Testis (tissue), 2 donors: ENCODE data around the gene MEIOB.

Experiments
- POLR2A ChIP-seq: fragments of 450-650 bp; IDR thresholded peaks from one replicate; pipeline ENCODE4 v1.6.1; 2017; ENCODE audit warnings: antibody characterized with exemption, mild to moderate bottlenecking, moderate library complexity
- TF ChIP-seq, protein P1 (sequence below), 3 experiments: fragments of 450-650 bp in 2 of 3; fragments of 200-600 bp in 1 of 3; sonication (generic) in 1 of 3; IDR thresholded peaks; one replicate each; pipeline ENCODE4 v1.5.1; 2016 to 2019; ENCODE audit warnings: antibody characterized with exemption in 3 of 3, mild to moderate bottlenecking in 2 of 3, moderate library complexity in 1 of 3

DNA sequence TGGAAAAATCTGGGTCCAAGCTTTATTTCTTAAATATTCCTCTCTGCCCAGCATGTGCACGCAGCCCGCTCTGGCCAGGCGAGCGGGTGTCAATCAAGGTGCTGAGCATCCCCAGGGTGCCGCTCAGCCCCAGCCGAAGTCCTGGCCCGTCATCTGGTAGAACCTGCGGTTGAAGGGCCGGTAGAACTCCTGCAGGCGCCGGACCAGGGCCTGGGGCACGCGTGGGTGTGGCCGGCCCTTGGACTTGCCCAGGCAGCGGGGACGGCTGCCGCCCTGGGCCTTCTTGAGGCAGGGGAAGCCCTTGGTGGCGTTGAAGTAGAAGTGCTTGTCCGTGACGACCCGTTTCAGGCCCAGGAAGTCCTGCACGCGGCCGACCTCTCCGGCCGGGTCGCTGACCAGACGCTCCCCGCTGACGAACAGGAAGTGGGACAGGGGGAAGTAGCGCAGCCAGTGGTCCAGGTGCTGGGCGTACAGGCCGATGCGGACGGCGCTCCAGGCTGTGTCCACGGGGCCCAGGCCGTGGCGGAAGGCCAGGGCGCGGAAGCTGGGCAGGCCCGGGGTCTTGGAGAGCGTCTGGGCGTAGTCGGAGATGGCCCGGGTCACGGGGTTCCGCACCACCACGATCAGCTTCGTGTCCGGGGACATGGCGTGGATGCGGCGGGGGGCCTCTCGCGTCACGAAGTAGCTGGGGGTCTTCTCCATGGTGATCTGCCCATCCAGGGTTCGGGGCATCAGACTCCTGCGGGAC is 39.7 kb upstream of the MEIOB start:
- TF ChIP-seq, protein P1, sequence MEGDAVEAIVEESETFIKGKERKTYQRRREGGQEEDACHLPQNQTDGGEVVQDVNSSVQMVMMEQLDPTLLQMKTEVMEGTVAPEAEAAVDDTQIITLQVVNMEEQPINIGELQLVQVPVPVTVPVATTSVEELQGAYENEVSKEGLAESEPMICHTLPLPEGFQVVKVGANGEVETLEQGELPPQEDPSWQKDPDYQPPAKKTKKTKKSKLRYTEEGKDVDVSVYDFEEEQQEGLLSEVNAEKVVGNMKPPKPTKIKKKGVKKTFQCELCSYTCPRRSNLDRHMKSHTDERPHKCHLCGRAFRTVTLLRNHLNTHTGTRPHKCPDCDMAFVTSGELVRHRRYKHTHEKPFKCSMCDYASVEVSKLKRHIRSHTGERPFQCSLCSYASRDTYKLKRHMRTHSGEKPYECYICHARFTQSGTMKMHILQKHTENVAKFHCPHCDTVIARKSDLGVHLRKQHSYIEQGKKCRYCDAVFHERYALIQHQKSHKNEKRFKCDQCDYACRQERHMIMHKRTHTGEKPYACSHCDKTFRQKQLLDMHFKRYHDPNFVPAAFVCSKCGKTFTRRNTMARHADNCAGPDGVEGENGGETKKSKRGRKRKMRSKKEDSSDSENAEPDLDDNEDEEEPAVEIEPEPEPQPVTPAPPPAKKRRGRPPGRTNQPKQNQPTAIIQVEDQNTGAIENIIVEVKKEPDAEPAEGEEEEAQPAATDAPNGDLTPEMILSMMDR (IDR thresholded peaks at IDR 0.05) = no peak
- no peak for TF ChIP-seq POLR2A
